Brain microvascular endothelial cell (primary cell): Measurements from ENCODE around the gene MYH4.

ENCODE experiments used
- DNase-seq: peaks from one replicate; pipeline ENCODE4 v3.0.0-alpha.2; 2020
- H3K27ac ChIP-seq: fragments of 250-450 bp; sonication (Bioruptor Pico); 2 replicates; pipeline ENCODE4 v1.5.1; 2020; ENCODE audit warnings: mild to moderate bottlenecking, moderate library complexity
- H3K27me3 ChIP-seq: fragments of 250-450 bp; sonication (Bioruptor Pico); replicated peaks from 2 replicates; pipeline ENCODE4 v1.5.1; 2020; ENCODE audit warnings: mild to moderate bottlenecking
- H3K36me3 ChIP-seq: fragments of 250-450 bp; sonication (Bioruptor Pico); replicated peaks from 2 replicates; pipeline ENCODE4 v1.5.1; 2020; ENCODE audit warnings: mild to moderate bottlenecking
- H3K4me3 ChIP-seq: 2 replicates; pipeline ENCODE4 v1.5.1; 2011; ENCODE audit warnings: low read depth, mild to moderate bottlenecking, control low read depth, low read length, moderate library complexity
- CTCF ChIP-seq: IDR thresholded peaks from 2 replicates; pipeline ENCODE4 v1.5.1; 2011; ENCODE audit warnings: low read depth, mild to moderate bottlenecking, moderate library complexity, low read length, control low read depth, inconsistent platforms; ENCODE audit errors: missing control alignments
- in situ Hi-C: cut with HindIII; loops from 2 replicates; pipeline ENCODE4 v1.10.0; 2017; ENCODE audit warnings: low sequenced_read_pairs, low pct_ligation_motif_present

The MYH4 gene

DNA sequence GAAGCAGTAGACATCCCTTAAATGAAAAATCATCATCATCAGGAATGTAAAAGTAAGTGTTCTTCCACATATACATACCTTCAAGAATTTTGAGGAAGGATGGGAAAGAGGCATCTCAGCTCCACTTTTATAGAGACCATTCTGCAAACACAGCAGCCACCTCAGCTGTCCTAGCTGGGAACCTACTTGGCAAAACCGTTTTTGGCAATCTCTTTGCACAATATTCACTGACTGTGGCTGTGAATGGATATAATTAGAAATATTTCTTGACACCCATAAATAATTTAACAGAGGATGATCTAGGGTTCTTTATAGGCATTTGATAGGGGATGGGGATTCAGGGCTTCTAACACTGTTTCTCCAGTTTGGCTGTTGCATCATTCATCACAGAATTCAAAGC, at the start of gene MYH4:
MYH4 (minus strand) TSS at position 101 of the 400 bp plus-strand sequence. CDS start 2,814 bp downstream, outside the sequence.
- in situ Hi-C loops, result no loop called here

GRCh38 chr17:10518271-10519037, 49.1 kb upstream of the MYH4 start, which contains the start of gene MYH1:
MYH1 (minus strand) TSS chr17:10518542; CDS start chr17:10516642, 1,900 bp downstream.
- DNase-seq, result no peak
- no peaks in the 10 kb centered on the region for H3K27me3 ChIP-seq
- H3K27ac ChIP-seq, result no peak within 1 kb of the TSS
- in situ Hi-C loops, result no loop called here
- no peaks in the 10 kb centered on the region for H3K36me3 ChIP-seq
- no peak for TF ChIP-seq CTCF
- no peak within 1 kb of the TSS for H3K4me3 ChIP-seq

More for the DNA sequence above, at the start of gene MYH4:
- Histone ChIP-seq H3K4me3 (no peak within 1 kb of the TSS), H3K27me3 (no peaks in the 10 kb centered on the region), H3K36me3 (no peaks in the 10 kb centered on the region), H3K27ac (no peak within 1 kb of the TSS)
- DNase-seq, result no peak
- no peak for TF ChIP-seq CTCF

- no peak for DNase-seq
- H3K36me3 ChIP-seq, result no peaks in the 10 kb centered on the region
- no peak overlapping the region for H3K4me3 ChIP-seq
- no peaks in the 10 kb centered on the region for H3K27me3 ChIP-seq
- TF ChIP-seq CTCF, result no peak
- in situ Hi-C loops, result no loop called here
- H3K27ac ChIP-seq, result no peak overlapping the region
Measured at GRCh38 chr17:10516638-10517037, 47.3 kb upstream of the MYH4 start.

DNA sequence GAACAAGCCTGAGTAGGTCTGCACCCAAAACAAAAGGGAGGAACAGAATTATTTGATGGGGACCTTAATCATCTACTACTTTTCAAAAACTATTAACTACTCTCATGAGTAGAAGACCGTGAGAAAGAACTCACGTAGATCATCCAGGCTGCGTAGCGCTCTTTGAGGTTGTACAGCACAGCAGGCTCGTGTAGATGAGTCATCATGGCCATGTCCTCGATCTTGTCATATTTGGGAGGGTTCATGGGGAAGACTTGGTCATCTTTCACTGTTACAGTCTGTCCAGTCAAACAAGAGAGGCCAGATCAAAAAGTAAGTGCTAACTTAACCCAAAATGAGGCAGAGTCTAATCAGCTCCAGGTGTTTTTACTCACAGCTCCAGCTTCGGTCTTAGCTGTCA, 46.7 kb upstream of the MYH4 start:
- H3K27me3 ChIP-seq, result no peaks in the 10 kb centered on the region
- no peak overlapping the region for H3K4me3 ChIP-seq
- TF ChIP-seq CTCF, result no peak
- no peak overlapping the region for H3K27ac ChIP-seq
- no peak for DNase-seq
- in situ Hi-C loops, result no loop called here
- no peaks in the 10 kb centered on the region for H3K36me3 ChIP-seq

- no peak overlapping the region for H3K4me3 ChIP-seq
- H3K36me3 ChIP-seq, result no peaks in the 10 kb centered on the region
- no peak for TF ChIP-seq CTCF
- no peaks in the 10 kb centered on the region for H3K27me3 ChIP-seq
- DNase-seq, result no peak
- in situ Hi-C loops, result no loop called here
- H3K27ac ChIP-seq, result no peak overlapping the region
Measured at GRCh38 chr17:10513299-10514067, 44.1 kb upstream of the MYH4 start.
